GM12878 (cell line): ENCODE data around the gene HIVEP1. TPM values are rescaled to one million over a fixed set of nuclear protein-coding genes. Genes with fewer than 3 reads are reported as not detected.
A peak's percentile ranks its signal among the peaks of the same experiment; 100 is the strongest.

ENCODE experiments used
- CREB1 ChIP-seq: IDR thresholded peaks from 2 replicates; pipeline ENCODE4 v1.6.1; 2012; ENCODE audit warnings: low read depth, mild to moderate bottlenecking, inconsistent platforms
- EED ChIP-seq: sonication (generic); IDR thresholded peaks from 2 replicates; pipeline ENCODE4 v1.6.1; 2016; ENCODE audit warnings: antibody characterized with exemption, low read depth
- ESRRA ChIP-seq: IDR thresholded peaks from 2 replicates; pipeline ENCODE4 v1.6.1; 2012; ENCODE audit warnings: mild to moderate bottlenecking, low read length, improper control_type of control experiment
- FOS ChIP-seq: IDR thresholded peaks from 3 replicates; pipeline ENCODE4 v1.6.1; 2011; ENCODE audit warnings: borderline replicate concordance; ENCODE audit not compliant: insufficient read length; ENCODE audit errors: extremely low read depth
- GABPA ChIP-seq: IDR thresholded peaks from 2 replicates; pipeline ENCODE4 v1.6.1; 2014; ENCODE audit warnings: antibody characterized with exemption, low read depth, mild to moderate bottlenecking, inconsistent platforms
- HDAC2 ChIP-seq: fragments of 200-600 bp; sonication (generic); IDR thresholded peaks from 2 replicates; pipeline ENCODE4 v1.6.1; 2017
- IKZF2 ChIP-seq, 2 experiments: fragments of 450-650 bp; IDR thresholded peaks; 2 replicates each; pipeline ENCODE4 v1.6.1; 2017; ENCODE audit warnings: mild to moderate bottlenecking in 2 of 2, moderate library complexity in 2 of 2
- IRF4 ChIP-seq: IDR thresholded peaks from 2 replicates; pipeline ENCODE4 v1.6.1; 2011; ENCODE audit warnings: low read depth, low read length
- MTA2 ChIP-seq: fragments of 450-650 bp; IDR thresholded peaks from 2 replicates; pipeline ENCODE4 v1.6.1; 2016; ENCODE audit warnings: low read depth, mild to moderate bottlenecking, moderate library complexity
- NR2C2 ChIP-seq: IDR thresholded peaks from 2 replicates; pipeline ENCODE4 v1.6.1; 2011; ENCODE audit warnings: borderline replicate concordance, low read depth; ENCODE audit not compliant: control insufficient read depth, insufficient read length
- PML ChIP-seq: IDR thresholded peaks from 2 replicates; pipeline ENCODE4 v1.6.1; 2012; ENCODE audit warnings: low read length, inconsistent platforms
- POLR2AphosphoS2 ChIP-seq: IDR thresholded peaks from 2 replicates; pipeline ENCODE4 v1.6.1; 2011; ENCODE audit warnings: low read depth, mild to moderate bottlenecking, low read length, improper control_type of control experiment, moderate library complexity
- POLR2AphosphoS5 ChIP-seq: IDR thresholded peaks from 2 replicates; pipeline ENCODE4 v1.6.1; 2011; ENCODE audit warnings: mild to moderate bottlenecking, low read length, inconsistent platforms
- RB1 ChIP-seq: fragments of 450-650 bp; formaldehyde crosslinking; IDR thresholded peaks from 2 replicates; pipeline ENCODE4 v1.6.1; 2017; ENCODE audit warnings: mild to moderate bottlenecking, borderline replicate concordance
- SPI1 ChIP-seq: IDR thresholded peaks from 2 replicates; pipeline ENCODE4 v1.6.1; 2011; ENCODE audit warnings: low read depth, mild to moderate bottlenecking, low read length, moderate library complexity, borderline replicate concordance; ENCODE audit not compliant: insufficient read depth
- WRNIP1 ChIP-seq: IDR thresholded peaks from 2 replicates; pipeline ENCODE4 v1.6.1; 2011; ENCODE audit warnings: low read depth, low read length, improper control_type of control experiment, borderline replicate concordance
- YBX1 ChIP-seq: fragments of 450-650 bp; IDR thresholded peaks from 2 replicates; pipeline ENCODE4 v1.6.1; 2016; ENCODE audit warnings: antibody characterized with exemption
- ZNF622 ChIP-seq: fragments of 450-650 bp; IDR thresholded peaks from 2 replicates; pipeline ENCODE4 v1.6.1; 2017; ENCODE audit warnings: mild to moderate bottlenecking, inconsistent platforms
- polyA plus RNA-seq, 11 experiments: library from polyadenylated mRNA; depleted of rRNA in 4 of 11; unstranded in 6 of 11; stranded (reverse) in 5 of 11; fragments of >200 nt; fragmentation: Nextera tagmentation in 4 of 11; fragmentation: Illumina TruSeq in 1 of 11; extraction: Ambion mirVana in 4 of 11; extraction: Trizol in 1 of 11; gene quantifications; 1 replicate in 1 of 11; 2 replicates in 10 of 11; pipeline versions ENCODE4 v1.2.1 to v1.2.3, GENCODE V29; 2011 to 2016; ENCODE audit warnings: inconsistent platforms in 2 of 11, missing spikeins in 2 of 11, low read depth in 1 of 11
- total RNA-seq, 4 experiments: library from RNA; depleted of rRNA in 3 of 4; stranded (reverse); fragments of >200 nt in 3 of 4; fragmentation: Illumina TruSeq in 1 of 4; extraction: Trizol in 1 of 4; gene quantifications; 2 replicates each; pipeline versions ENCODE4 v1.2.1 to v1.2.3, GENCODE V29; 2013 to 2021
- TF ChIP-seq, protein P1 (sequence below): fragments of 450-650 bp; IDR thresholded peaks from 2 replicates; pipeline ENCODE4 v1.6.1; 2016; ENCODE audit warnings: mild to moderate bottlenecking
- TF ChIP-seq, protein P2 (sequence below): fragments of 150-350 bp; IDR thresholded peaks from 2 replicates; pipeline ENCODE4 v1.6.1; 2016; ENCODE audit warnings: low read depth, low read length
- TF ChIP-seq, protein P3 (sequence below): fragments of 450-650 bp; IDR thresholded peaks from 2 replicates; pipeline ENCODE4 v1.6.1; 2016; ENCODE audit warnings: mild to moderate bottlenecking

The HIVEP1 gene
- total and polyA plus RNA-seq, 10 of the 15 experiments (the other 5 are each of a cell fraction or from before 2014, with no cell fraction given) = 4.3 to 37.5 (median 21.6) TPM

DNA sequence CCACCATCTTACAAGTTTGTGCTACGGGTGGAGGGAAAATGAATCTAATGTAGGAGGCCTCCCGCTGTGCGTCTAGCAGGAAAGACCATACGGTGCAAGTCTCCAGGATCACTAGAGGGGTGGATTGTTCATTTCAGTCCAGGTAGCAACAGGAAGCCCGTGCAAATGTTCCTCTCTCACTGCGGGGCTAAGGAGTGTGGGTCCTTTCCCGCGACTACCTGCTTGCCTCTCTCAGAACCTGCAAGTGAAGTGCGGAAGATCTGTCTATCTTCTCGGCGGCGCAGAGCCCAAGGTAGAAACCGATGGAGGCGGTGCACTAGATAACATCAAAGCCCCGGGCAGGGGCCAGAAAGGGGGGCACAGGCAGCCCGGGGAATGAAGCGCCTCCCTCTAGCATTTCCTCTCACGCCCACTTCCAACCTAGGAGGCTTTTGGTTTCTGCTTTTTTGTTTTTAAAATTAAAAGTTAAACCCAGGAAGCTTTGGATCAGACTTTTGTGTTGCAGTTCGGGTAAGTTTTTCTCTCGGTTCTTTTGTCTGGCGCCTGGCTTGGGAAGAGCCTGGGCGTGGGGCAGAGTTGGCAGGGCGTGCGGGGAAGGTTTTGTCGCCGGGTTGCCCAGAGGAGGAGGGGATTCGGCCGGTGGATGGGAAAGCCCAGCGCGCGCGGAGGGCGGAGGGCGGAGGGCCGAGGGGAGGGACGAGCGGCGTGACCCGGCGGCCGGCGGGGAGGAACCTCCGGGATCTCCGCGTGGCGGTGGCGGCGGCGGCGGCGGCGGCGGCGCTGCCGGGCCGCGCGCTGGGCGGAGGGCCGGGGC, 3.5 kb upstream of the HIVEP1 start (continued):
- TF ChIP-seq, protein P1, sequence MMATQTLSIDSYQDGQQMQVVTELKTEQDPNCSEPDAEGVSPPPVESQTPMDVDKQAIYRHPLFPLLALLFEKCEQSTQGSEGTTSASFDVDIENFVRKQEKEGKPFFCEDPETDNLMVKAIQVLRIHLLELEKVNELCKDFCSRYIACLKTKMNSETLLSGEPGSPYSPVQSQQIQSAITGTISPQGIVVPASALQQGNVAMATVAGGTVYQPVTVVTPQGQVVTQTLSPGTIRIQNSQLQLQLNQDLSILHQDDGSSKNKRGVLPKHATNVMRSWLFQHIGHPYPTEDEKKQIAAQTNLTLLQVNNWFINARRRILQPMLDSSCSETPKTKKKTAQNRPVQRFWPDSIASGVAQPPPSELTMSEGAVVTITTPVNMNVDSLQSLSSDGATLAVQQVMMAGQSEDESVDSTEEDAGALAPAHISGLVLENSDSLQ = peak; percentile 53; the same call in 1 of the 2 replicates
- no peak for TF ChIP-seq HDAC2
- TF ChIP-seq, protein P2, sequence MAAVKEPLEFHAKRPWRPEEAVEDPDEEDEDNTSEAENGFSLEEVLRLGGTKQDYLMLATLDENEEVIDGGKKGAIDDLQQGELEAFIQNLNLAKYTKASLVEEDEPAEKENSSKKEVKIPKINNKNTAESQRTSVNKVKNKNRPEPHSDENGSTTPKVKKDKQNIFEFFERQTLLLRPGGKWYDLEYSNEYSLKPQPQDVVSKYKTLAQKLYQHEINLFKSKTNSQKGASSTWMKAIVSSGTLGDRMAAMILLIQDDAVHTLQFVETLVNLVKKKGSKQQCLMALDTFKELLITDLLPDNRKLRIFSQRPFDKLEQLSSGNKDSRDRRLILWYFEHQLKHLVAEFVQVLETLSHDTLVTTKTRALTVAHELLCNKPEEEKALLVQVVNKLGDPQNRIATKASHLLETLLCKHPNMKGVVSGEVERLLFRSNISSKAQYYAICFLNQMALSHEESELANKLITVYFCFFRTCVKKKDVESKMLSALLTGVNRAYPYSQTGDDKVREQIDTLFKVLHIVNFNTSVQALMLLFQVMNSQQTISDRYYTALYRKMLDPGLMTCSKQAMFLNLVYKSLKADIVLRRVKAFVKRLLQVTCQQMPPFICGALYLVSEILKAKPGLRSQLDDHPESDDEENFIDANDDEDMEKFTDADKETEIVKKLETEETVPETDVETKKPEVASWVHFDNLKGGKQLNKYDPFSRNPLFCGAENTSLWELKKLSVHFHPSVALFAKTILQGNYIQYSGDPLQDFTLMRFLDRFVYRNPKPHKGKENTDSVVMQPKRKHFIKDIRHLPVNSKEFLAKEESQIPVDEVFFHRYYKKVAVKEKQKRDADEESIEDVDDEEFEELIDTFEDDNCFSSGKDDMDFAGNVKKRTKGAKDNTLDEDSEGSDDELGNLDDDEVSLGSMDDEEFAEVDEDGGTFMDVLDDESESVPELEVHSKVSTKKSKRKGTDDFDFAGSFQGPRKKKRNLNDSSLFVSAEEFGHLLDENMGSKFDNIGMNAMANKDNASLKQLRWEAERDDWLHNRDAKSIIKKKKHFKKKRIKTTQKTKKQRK = no peak
- no peak for TF ChIP-seq FOS
- peak; percentile 51; the same call in 1 of the 2 replicates for TF ChIP-seq EED
- TF ChIP-seq SPI1 = 0 out of 2 replicates have a peak, but pooled peaks have one; percentile 32
- TF ChIP-seq ZNF622 = no peak
- peak; percentile 85 for TF ChIP-seq PML
- TF ChIP-seq IRF4 = 0 out of 2 replicates have a peak, but pooled peaks have one; percentile 45
- peak; percentile 62; the same call in 1 of the 2 replicates for TF ChIP-seq POLR2AphosphoS2
- peak; percentile 29; the same call in 1 of the 2 replicates for TF ChIP-seq CREB1
- peak; percentile 72 to 75 for TF ChIP-seq IKZF2 (IDR thresholded peaks at IDR 0.05)
- no peak for TF ChIP-seq ESRRA
- TF ChIP-seq NR2C2 = no peak
- no peak for TF ChIP-seq GABPA
- no peak for TF ChIP-seq YBX1
- peak; percentile 96 for TF ChIP-seq POLR2AphosphoS5
- TF ChIP-seq, protein P3, sequence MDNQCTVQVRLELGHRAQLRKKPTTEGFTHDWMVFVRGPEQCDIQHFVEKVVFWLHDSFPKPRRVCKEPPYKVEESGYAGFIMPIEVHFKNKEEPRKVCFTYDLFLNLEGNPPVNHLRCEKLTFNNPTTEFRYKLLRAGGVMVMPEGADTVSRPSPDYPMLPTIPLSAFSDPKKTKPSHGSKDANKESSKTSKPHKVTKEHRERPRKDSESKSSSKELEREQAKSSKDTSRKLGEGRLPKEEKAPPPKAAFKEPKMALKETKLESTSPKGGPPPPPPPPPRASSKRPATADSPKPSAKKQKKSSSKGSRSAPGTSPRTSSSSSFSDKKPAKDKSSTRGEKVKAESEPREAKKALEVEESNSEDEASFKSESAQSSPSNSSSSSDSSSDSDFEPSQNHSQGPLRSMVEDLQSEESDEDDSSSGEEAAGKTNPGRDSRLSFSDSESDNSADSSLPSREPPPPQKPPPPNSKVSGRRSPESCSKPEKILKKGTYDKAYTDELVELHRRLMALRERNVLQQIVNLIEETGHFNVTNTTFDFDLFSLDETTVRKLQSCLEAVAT = peak; percentile 57; the same call in 1 of the 2 replicates
- peak; percentile 41; the same call in 1 of the 2 replicates for TF ChIP-seq WRNIP1
- TF ChIP-seq RB1 = no peak
- TF ChIP-seq MTA2 = peak; percentile 42; the same call in 1 of the 2 replicates
